GM12878 (cell line): ENCODE measurements around the gene RET. TPM values are rescaled to one million over a fixed set of nuclear protein-coding genes. Genes with fewer than 3 reads are reported as not detected.

Experiments used
- ATAC-seq: fragments of 200-7000 bp; cut with Tn5 transposase; 3 replicates; pipeline ENCODE4 v1.9.1; 2020; ENCODE audit warnings: mild to moderate bottlenecking, moderate library complexity
- BruUV-seq: library from RNA; stranded (reverse); fragments of 400-500 nt; replicated peaks from 2 replicates; lab custom pipeline; 2021; lab: Mats Ljungman, UMichigan
- CTCF ChIA-PET: fragments of 300-600 bp; sonication (Branson Sonifier 250); formaldehyde crosslinking; extraction: SDS; loops from one replicate; lab custom pipeline; 2021; ENCODE audit warnings: inconsistent platforms; lab: Yijun Ruan, JAX
- POLR2A ChIA-PET: fragments of 350-600 bp; formaldehyde crosslinking; extraction: SDS; loops from one replicate; lab custom pipeline; 2021; ENCODE audit warnings: inconsistent platforms; lab: Charles Lee
- RAD21 ChIA-PET: fragments of 300-600 bp; sonication (Branson Sonifier 250); formaldehyde crosslinking; loops from one replicate; lab custom pipeline; 2023; ENCODE audit warnings: antibody characterized with exemption; ENCODE audit not compliant: unreplicated experiment; lab: Charles Lee
- SMC1A ChIA-PET: fragments of 300-600 bp; sonication (Branson Sonifier 250); formaldehyde crosslinking; loops from one replicate; lab custom pipeline; 2023; ENCODE audit not compliant: unreplicated experiment, uncharacterized antibody; lab: Charles Lee
- DNase-seq: peaks from one replicate; pipeline ENCODE4 v3.0.0-alpha.2; 2011; ENCODE audit warnings: low read depth, low spot score
- FAIRE-seq: peaks from 3 replicates; lab custom pipeline; 2011; peaks lifted over from hg19 to GRCh38; lab: Jason Lieb, UNC
- H2AFZ ChIP-seq: 2 replicates; pipeline ENCODE4 v1.6.0; 2011; ENCODE audit warnings: low read depth, low read length, control low read depth; ENCODE audit not compliant: control insufficient read depth
- H3K27ac ChIP-seq: 2 replicates; pipeline ENCODE4 v1.5.1; 2011; ENCODE audit warnings: control low read depth; ENCODE audit not compliant: control insufficient read depth, insufficient read depth
- H3K27me3 ChIP-seq, 2 experiments: replicated peaks in 1 of 2; 2 replicates each; pipeline versions ENCODE4 v1.6.0 to v1.6.1; 2011; ENCODE audit warnings: low read length in 1 of 2; ENCODE audit not compliant: control insufficient read depth in 2 of 2, insufficient read depth in 2 of 2
- H3K36me3 ChIP-seq, 2 experiments: 2 replicates each; pipeline ENCODE4 v1.5.1; 2011; ENCODE audit warnings: low read length in 1 of 2; ENCODE audit not compliant: control insufficient read depth in 2 of 2, insufficient read depth in 2 of 2
- H3K4me1 ChIP-seq: 2 replicates; pipeline ENCODE4 v1.6.1; 2011; ENCODE audit warnings: mild to moderate bottlenecking, low read length, moderate library complexity, mixed read lengths; ENCODE audit not compliant: control insufficient read depth, insufficient read depth
- H3K4me2 ChIP-seq: 2 replicates; pipeline ENCODE4 v1.6.0; 2011; ENCODE audit warnings: control low read depth; ENCODE audit not compliant: control insufficient read depth, insufficient read depth
- H3K4me3 ChIP-seq: fragments of 200-600 bp; sonication (generic); 2 replicates; pipeline ENCODE4 v1.5.1; 2016
- H3K79me2 ChIP-seq: 2 replicates; pipeline ENCODE4 v1.6.0; 2011; ENCODE audit warnings: low read length; ENCODE audit not compliant: control insufficient read depth, insufficient read depth
- H3K9ac ChIP-seq: 2 replicates; pipeline ENCODE4 v1.8.0; 2011; ENCODE audit warnings: low read length, control low read depth, mixed read lengths; ENCODE audit not compliant: control insufficient read depth, insufficient read depth
- H3K9me3 ChIP-seq: replicated peaks from 3 replicates; pipeline ENCODE4 v1.5.1; 2011; ENCODE audit warnings: mild to moderate bottlenecking, low read length; ENCODE audit not compliant: control insufficient read depth, insufficient read depth
- H4K20me1 ChIP-seq: 2 replicates; pipeline ENCODE4 v1.6.0; 2011; ENCODE audit not compliant: control insufficient read depth, insufficient read depth
- ATF7 ChIP-seq: fragments of 450-650 bp; IDR thresholded peaks from 2 replicates; pipeline ENCODE4 v1.6.1; 2016; ENCODE audit warnings: low read depth, mild to moderate bottlenecking
- CHD1 ChIP-seq: IDR thresholded peaks from 2 replicates; pipeline ENCODE4 v1.6.1; 2012; ENCODE audit warnings: low read depth, low read length, improper control_type of control experiment
- E2F8 ChIP-seq: fragments of 450-650 bp; IDR thresholded peaks from 2 replicates; pipeline ENCODE4 v1.6.1; 2018; ENCODE audit warnings: mild to moderate bottlenecking, low read depth, moderate library complexity; ENCODE audit not compliant: partially characterized antibody
- EED ChIP-seq: sonication (generic); IDR thresholded peaks from 2 replicates; pipeline ENCODE4 v1.6.1; 2016; ENCODE audit warnings: antibody characterized with exemption, low read depth
- ELK1 ChIP-seq: IDR thresholded peaks from 2 replicates; pipeline ENCODE4 v1.6.1; 2012; ENCODE audit warnings: low read depth, low read length, improper control_type of control experiment
- ETV6 ChIP-seq, 2 experiments: fragments of 450-650 bp in 1 of 2; IDR thresholded peaks in 1 of 2; conservative IDR thresholded peaks in 1 of 2; 2 replicates each; pipeline ENCODE4 v1.6.1; 2014; ENCODE audit warnings: antibody characterized with exemption in 1 of 2, borderline replicate concordance in 1 of 2, low read depth in 1 of 2, mild to moderate bottlenecking in 1 of 2, moderate library complexity in 1 of 2
- IRF4 ChIP-seq: IDR thresholded peaks from 2 replicates; pipeline ENCODE4 v1.6.1; 2011; ENCODE audit warnings: low read depth, low read length
- RAD21 ChIP-seq: IDR thresholded peaks from 2 replicates; pipeline ENCODE4 v1.6.1; 2011; ENCODE audit warnings: mild to moderate bottlenecking, low read depth, low read length, moderate library complexity; ENCODE audit not compliant: insufficient read depth
- RCOR1 ChIP-seq: conservative IDR thresholded peaks from 2 replicates; pipeline ENCODE4 v1.6.1; 2012; ENCODE audit warnings: low read depth, low read length, improper control_type of control experiment
- STAT1 ChIP-seq: fragments of 450-650 bp; conservative IDR thresholded peaks from 2 replicates; pipeline ENCODE4 v1.6.1; 2014; ENCODE audit warnings: antibody characterized with exemption, mild to moderate bottlenecking
- WRNIP1 ChIP-seq: IDR thresholded peaks from 2 replicates; pipeline ENCODE4 v1.6.1; 2011; ENCODE audit warnings: low read depth, low read length, improper control_type of control experiment, borderline replicate concordance
- ZBTB40 ChIP-seq: fragments of 450-650 bp; IDR thresholded peaks from 2 replicates; pipeline ENCODE4 v1.6.1; 2016; ENCODE audit warnings: mild to moderate bottlenecking, moderate library complexity, borderline replicate concordance
- WGBS: methylation state at CpG from one replicate; pipeline ENCODE4 v1.1.6; 2016; ENCODE audit warnings: low lambda C conversion rate; ENCODE audit not compliant: insufficient replicate concordance, insufficient coverage; ENCODE audit errors: missing lambda C conversion rate; 5-methylcytosine and 5-hydroxymethylcytosine counted together
- in situ Hi-C: fragments of 300-500 bp; cut with MboI; formaldehyde crosslinking; loops from 9 replicates; pipeline ENCODE4 v1.14.3; 2018; ENCODE audit warnings: mixed read lengths
- intact Hi-C: fragments of 100-400 bp; cut with micrococcal nuclease; formaldehyde crosslinking; loops from one replicate; pipeline ENCODE4 v1.14.2; 2022; ENCODE audit not compliant: unreplicated experiment
- polyA plus RNA-seq, 11 experiments: library from polyadenylated mRNA; depleted of rRNA in 4 of 11; unstranded in 6 of 11; stranded (reverse) in 5 of 11; fragments of >200 nt; fragmentation: Nextera tagmentation in 4 of 11; fragmentation: Illumina TruSeq in 1 of 11; extraction: Ambion mirVana in 4 of 11; extraction: Trizol in 1 of 11; gene quantifications; 1 replicate in 1 of 11; 2 replicates in 10 of 11; pipeline versions ENCODE4 v1.2.1 to v1.2.3, GENCODE V29; 2011 to 2016; ENCODE audit warnings: inconsistent platforms in 2 of 11, missing spikeins in 2 of 11, low read depth in 1 of 11
- total RNA-seq, 4 experiments: library from RNA; depleted of rRNA in 3 of 4; stranded (reverse); fragments of >200 nt in 3 of 4; fragmentation: Illumina TruSeq in 1 of 4; extraction: Trizol in 1 of 4; gene quantifications; 2 replicates each; pipeline versions ENCODE4 v1.2.1 to v1.2.3, GENCODE V29; 2013 to 2021

RET gene
- total and polyA plus RNA-seq, 10 of the 15 experiments (the other 5 are each of a cell fraction or from before 2014, with no cell fraction given): not detected

GRCh38 chr10:43119416-43120115, 42.7 kb downstream of the RET start:
- Histone ChIP-seq H3K4me3 (no peak overlapping the region), H4K20me1 (no peaks in the 10 kb centered on the region), H3K9me3 (no peaks in the 10 kb centered on the region), H3K4me2 (no peak overlapping the region), H3K27ac (no peak overlapping the region), H2AFZ (no peak overlapping the region), H3K9ac (no peak overlapping the region), H3K27me3 (no peaks in the 10 kb centered on the region), H3K36me3 (no peaks in the 10 kb centered on the region), H3K4me1 (peaks cover 14% of the 10 kb centered on the region), H3K79me2 (no peaks in the 10 kb centered on the region)
- FAIRE-seq: no peak
- ChIA-PET POLR2A (no interaction called here), SMC1A (no interaction called here), CTCF (interaction anchor here (1.0 to 2.2 kb wide), 4 partner anchors 9 to 159 kb away, joined by 3 to 17 read pairs (median 4); partner anchors contain the start of gene CSGALNACT2), RAD21 (interaction anchor here (1.9 to 2.0 kb wide), 3 partner anchors 9 to 20 kb away, joined by 6 to 9 read pairs (median 7); no protein-coding TSS in a partner anchor)
- no peak for ATAC-seq
- 82% methylated on average over 31 of the region's 31 CpGs for WGBS
- DNase-seq: no peak
- BruUV-seq: no TSS peak
- intact Hi-C loops (no loop called here), in situ Hi-C loops (loop anchor here (25.0 kb wide), 2 partner anchors 107 to 932 kb away; no protein-coding TSS in a partner anchor)
- TF ChIP-seq ATF7 (no peak), ZBTB40 (no peak), IRF4 (no peak), CHD1 (no peak), E2F8 (no peak), RCOR1 (no peak), EED (no peak), ETV6 (conservative IDR thresholded peaks at IDR 0.05 in 1 of 2, IDR thresholded peaks at IDR 0.05 in 1 of 2; ENCODE audit: borderline replicate concordance in 1 of 2, low read depth in 1 of 2) (no peak), ELK1 (no peak), WRNIP1 (no peak), STAT1 (no peak), RAD21 (no peak)
